HG03575 (cell line): ENCODE measurements around the gene SPDYC.

Experiments
- ATAC-seq: cut with Tn5 transposase; IDR thresholded peaks from one replicate; pipeline ENCODE4 v1.9.1; 2021; ENCODE audit not compliant: unreplicated experiment, insufficient number of reproducible peaks, low FRiP score; ENCODE audit errors: extremely low read depth

SPDYC gene

GRCh38 chr11:65187971-65188461 is 18.0 kb downstream of the SPDYC start:
- ATAC-seq: no peak

GRCh38 chr11:65188486-65188885 is 18.5 kb downstream of the SPDYC start:
- no peak for ATAC-seq

GRCh38 chr11:65189191-65189590 is 19.2 kb downstream of the SPDYC start:
- no peak for ATAC-seq

GRCh38 chr11:65194564-65194963 is 24.5 kb downstream of the SPDYC start:
- ATAC-seq: no peak

GRCh38 chr11:65204143-65204542 is 34.1 kb downstream of the SPDYC start:
- ATAC-seq: no peak

GRCh38 chr11:65204646-65205601 is 34.9 kb downstream of the SPDYC start:
- no peak for ATAC-seq

- no peak for ATAC-seq
Observed at GRCh38 chr11:65205602-65205967, 35.6 kb downstream of the SPDYC start.

- ATAC-seq: no peak
Observed at GRCh38 chr11:65206441-65206841, 36.4 kb downstream of the SPDYC start.

GRCh38 chr11:65206901-65207300 is 36.9 kb downstream of the SPDYC start:
- no peak for ATAC-seq

- ATAC-seq: no peak
Observed at GRCh38 chr11:65207918-65208784, 38.1 kb downstream of the SPDYC start.

GRCh38 chr11:65208785-65209710 is 39.0 kb downstream of the SPDYC start:
- ATAC-seq: no peak

GRCh38 chr11:65209711-65210360 is 39.8 kb downstream of the SPDYC start:
- ATAC-seq: no peak

GRCh38 chr11:65210361-65210731 is 40.3 kb downstream of the SPDYC start:
- ATAC-seq: no peak

- no peak for ATAC-seq
Observed at GRCh38 chr11:65210748-65211147, 40.7 kb downstream of the SPDYC start.

- ATAC-seq: no peak
Observed at GRCh38 chr11:65211293-65212105, 41.5 kb downstream of the SPDYC start.

- ATAC-seq: no peak
Observed at GRCh38 chr11:65212226-65212801, 42.3 kb downstream of the SPDYC start.
